ENCODE data around the gene ENDOU.

The ENDOU gene

DNA sequence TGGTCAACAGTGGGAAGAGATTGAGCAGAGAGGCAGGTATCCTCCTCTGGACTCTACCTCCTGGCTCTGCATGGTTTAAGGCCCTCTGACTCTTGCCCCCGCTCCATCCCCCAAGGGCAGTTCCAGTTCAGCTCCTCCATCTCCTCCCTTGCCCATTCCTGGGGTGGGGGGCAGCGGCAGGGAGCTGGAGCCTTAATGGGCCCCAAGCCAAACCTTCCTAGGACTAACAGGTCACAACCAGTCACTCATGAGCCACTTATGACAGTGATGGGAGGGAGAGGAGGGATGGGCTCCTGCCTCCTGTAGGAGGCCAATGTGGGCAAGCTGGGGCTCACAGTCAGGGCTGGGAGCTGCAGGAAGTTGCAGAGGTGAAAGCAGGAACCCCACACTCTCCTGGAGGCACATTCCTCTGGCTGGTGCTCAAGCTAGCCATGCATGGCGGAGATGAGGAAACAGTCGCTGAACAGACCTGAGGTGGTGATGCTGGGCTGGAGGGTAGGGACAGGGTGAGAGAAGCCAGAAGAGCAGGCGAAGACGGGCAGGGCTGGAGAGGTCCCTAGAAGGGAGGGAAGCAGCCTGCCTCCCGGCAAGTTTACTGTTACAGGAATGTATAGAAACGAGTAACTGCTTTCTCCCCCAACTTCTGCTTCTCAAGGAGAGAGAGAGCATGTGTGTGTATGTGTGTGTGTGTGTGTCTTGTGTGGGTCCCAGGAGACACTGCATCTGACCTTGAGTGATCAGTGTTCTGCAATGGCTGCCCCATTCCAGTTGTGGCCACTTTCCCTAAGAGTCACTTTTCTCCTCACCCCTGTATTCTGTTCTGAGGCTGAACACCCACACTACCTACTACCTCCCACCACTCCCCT lies 38.4 kb upstream of the ENDOU start:
- H3K4me3 ChIP-seq (ENCODE audit: low read length), result no peak overlapping the region
- no peak for TF ChIP-seq ZNF274 (IDR thresholded peaks at IDR 0.05; ENCODE audit: low read depth, low read length)

DNA sequence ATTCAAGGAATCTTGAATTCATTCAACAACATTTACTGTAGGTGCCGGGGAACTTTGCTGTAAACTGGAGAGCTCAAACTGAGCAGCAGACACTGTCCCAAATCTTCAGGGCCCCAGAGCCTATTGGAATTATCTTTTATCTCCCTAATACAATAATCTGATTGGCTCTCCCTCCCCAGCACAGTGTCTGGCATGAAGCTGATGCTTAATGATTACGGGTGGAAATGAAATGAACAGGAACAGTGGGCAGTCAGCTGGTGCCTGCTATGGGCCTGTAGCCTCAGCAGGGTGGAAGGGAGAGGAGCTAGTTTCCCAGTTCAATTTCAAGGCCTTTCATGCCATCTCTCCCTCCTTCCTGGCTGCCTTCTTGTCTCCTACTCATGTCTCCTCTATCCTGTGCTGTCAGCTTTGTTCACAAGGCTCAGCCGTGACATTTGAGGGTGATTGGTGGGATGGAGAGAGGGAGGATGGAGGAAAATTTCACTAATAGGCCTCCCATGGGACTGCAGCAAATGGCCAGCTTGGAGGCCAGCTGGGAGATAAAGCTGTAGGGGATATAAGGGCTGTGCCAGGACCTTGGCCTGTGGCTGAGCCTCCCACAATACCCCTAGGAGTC lies 37.7 kb upstream of the ENDOU start:
- no peak overlapping the region for H3K4me3 ChIP-seq (ENCODE audit: low read length)
- TF ChIP-seq ZNF274 (IDR thresholded peaks at IDR 0.05; ENCODE audit: low read depth, low read length), result no peak

DNA sequence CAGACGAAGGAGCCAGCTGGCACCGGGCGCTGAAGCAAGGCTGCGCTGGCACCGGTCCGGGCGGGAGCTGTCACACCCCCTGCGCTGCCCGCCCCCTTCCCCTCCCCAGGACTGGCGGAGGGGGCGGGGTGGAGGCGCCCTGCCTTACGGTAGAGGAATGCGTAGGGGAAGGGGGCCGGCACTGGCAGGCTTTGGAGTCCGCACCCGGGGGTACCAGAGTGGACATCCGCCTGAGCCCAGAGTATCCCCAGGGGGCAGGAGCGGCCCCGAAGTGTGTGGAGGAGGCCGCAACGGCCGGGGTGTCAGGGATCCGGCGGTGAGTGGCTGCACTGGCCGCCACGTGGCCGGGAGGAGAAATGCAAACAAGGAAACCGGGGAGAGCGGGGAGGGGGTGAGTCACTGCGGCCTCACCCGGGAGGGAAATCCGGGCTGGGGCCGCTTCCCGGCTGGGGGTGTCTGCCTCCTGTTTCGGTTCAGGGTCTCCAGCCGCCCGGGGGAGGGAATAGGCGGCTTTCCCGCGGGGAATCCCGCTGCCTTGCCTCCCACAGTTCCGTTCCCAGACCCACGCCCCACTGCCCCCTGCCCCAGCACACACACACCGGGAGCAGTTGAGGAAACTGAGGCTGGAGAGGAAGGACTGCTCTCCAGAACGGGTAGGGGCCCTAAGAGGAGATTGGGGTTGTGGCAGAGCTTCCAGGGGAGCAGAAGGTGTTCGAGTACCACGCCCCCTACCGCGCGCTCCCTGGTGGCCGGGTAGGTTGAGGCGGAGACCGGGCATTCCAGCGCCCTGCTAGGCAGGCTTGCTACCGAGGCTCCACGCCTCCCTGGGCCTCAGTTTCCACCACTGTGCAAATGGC lies 33.8 kb upstream of the ENDOU start, which contains the start of gene RAPGEF3:
TSS of gene RAPGEF3 (minus strand) at position 47 of the 857 bp plus-strand sequence. CDS start 324 bp downstream, outside the sequence.
- no peak for TF ChIP-seq ZNF274 (IDR thresholded peaks at IDR 0.05; ENCODE audit: low read depth, low read length)
- peak within 1 kb of the TSS; percentile 47; the same call in 1 of the 2 replicates for H3K4me3 ChIP-seq (ENCODE audit: low read length)

DNA sequence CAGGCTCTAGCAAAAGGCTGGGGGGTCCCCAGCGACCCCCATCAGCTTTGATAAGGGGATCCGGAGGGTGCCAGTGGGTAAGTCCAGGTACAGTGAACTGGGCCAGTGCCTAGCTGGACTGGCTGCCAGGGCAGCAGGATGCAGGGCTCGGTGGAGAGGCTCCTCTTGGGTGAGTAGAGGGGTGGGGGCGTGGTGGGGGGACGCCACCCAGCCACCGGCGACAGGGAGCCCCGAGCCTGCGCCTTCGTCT lies 33.2 kb upstream of the ENDOU start:
- no peak for TF ChIP-seq ZNF274 (IDR thresholded peaks at IDR 0.05; ENCODE audit: low read depth, low read length)
- peak overlapping the region; percentile 47; the same call in 1 of the 2 replicates for H3K4me3 ChIP-seq (ENCODE audit: low read length)

DNA sequence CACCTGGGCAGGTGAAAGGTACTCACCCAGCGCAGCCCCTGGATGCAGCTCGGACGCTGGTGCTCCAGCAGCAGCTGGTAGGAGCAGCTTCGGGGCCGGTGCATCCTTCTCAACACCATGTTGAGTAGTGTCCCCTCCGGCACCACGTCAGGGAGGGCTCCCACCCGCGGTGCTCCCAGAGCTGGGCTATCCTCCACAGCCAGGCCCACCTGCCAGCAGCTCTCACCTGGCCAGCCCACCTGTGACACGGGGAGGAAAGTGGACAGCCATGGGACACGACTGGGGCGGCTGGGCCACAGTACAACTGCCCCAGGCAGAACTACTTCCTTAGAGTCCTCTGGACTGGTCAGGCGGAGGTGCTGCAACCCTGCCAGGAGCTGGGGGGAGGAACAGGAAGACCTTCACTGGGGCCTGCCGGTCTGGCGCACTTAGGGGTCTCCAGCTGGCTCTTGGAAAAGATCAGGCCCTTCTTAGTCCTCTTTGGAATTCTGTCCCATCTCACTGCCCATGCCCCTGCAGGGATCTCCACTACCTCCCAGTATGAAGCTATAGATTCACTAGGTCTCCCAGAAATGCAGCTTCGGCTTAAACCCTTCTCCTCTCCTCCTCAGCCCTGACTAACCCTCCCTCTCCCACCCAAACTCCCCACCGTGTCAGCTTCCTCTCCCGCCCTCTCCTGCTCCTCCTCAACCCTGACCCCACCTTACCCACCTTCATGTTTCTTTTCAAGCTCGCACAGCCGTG lies 32.7 kb upstream of the ENDOU start:
- no peak overlapping the region; the same call in 1 of the 2 replicates for H3K4me3 ChIP-seq (ENCODE audit: low read length)
- no peak for TF ChIP-seq ZNF274 (IDR thresholded peaks at IDR 0.05; ENCODE audit: low read depth, low read length)

DNA sequence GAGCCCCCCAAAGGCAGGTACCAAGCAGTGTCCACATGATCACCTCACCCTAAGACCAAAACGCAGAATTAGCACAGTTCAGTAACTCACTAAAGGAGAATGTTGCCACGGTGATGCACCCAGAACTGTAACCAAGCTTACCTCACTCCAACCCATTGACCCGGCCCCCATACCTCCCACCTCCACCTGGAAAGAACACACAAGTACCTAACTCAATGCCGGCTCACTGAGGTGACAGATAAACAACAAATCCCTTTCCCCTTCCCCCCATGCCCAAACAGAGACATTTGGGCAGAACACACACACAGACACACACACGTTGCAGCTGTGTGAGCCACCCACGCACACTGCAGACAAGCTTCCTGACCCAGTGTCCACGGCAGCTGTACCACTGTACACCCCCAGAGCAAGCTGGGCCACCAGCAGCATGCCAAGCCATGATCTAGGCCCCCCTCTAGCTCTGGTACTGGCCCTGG lies 32.1 kb upstream of the ENDOU start:
- H3K4me3 ChIP-seq (ENCODE audit: low read length), result no peak overlapping the region
- TF ChIP-seq ZNF274 (IDR thresholded peaks at IDR 0.05; ENCODE audit: low read depth, low read length), result no peak

DNA sequence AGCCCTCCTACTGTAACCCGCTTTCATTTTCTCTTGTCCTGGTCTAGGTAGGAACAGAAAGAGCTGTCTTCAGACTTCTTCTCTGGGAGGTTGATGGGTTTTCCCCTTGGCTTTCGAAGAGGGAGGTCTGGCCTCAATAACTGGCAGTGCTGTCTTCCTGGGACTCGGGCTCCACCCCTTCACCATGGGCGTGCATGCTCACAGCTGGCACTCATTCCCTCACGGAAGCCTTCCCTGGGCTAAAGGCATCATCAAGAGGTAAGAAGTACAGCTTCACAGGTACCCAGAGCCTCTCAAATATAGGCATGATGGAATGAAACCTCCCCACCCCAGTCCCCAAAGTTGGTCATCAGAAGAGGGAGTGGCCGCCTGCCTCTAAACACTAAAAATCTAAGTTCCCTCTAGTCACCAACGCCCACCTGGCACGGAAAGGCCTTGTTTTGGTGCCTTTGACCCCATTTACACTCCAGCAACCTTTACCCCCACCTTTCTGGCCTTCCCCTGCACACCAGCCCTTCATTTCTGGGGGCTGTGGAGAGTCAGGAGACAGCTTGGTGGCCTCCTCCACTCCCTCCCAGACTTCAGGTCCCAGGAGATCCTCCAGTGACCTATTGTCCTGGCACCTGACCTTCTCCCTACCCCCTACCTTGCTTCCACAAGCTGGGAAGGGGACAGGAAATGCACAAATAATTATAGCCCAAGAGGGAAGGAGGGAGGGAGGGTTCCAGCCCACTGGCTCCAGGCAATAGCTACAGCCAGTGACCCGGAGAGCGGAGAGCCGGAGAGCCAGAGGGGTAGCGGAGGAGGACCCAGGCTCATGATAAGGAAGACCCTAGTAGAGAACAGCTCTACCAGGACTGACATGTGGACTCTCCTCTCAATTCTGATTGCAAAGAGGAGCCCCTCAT lies 30.6 kb upstream of the ENDOU start:
- H3K4me3 ChIP-seq (ENCODE audit: low read length), result no peak overlapping the region; the same call in 1 of the 2 replicates
- TF ChIP-seq ZNF274 (IDR thresholded peaks at IDR 0.05; ENCODE audit: low read depth, low read length), result no peak

DNA sequence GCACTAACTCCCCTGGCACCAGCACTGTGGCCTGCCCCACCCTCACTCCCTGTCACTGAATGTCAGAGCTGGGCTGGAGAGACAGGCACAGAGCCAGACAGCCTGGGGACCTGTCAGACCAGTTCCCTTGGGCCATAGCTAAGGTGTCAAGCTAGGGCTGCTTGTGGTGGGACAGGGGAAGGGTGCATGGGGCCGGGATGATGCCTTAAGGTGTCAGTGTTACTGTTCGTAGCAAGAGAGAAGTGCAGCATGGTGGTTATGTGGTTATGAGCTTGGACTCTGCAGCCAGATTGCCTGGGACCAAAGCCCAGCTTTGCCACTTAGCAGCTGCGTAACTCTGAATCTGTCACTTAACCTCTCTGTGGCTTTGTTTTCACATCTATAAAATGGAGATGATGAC lies 29.6 kb upstream of the ENDOU start:
- TF ChIP-seq ZNF274 (IDR thresholded peaks at IDR 0.05; ENCODE audit: low read depth, low read length), result no peak
- H3K4me3 ChIP-seq (ENCODE audit: low read length), result no peak overlapping the region

DNA sequence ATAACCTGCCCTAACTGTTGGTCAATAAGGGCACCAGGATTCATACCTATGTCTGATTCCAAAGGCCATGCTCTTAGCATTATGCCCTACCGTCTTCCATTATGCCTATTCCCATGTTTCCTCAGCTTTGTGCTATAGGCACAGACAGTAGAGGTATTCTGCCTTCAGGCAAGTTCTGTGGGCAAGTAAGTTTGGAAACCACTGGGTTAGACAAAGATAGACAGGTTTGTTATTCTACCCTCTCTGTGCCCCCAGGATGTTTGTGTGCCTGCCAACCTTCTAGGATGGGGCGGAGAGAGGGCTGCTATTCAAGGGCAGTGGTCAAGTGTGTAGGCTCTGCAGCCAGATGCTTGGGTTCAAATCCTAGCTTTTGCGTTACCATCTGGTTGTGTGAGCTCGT lies 28.8 kb upstream of the ENDOU start:
- TF ChIP-seq ZNF274 (IDR thresholded peaks at IDR 0.05; ENCODE audit: low read depth, low read length), result no peak
- no peak overlapping the region for H3K4me3 ChIP-seq (ENCODE audit: low read length)

DNA sequence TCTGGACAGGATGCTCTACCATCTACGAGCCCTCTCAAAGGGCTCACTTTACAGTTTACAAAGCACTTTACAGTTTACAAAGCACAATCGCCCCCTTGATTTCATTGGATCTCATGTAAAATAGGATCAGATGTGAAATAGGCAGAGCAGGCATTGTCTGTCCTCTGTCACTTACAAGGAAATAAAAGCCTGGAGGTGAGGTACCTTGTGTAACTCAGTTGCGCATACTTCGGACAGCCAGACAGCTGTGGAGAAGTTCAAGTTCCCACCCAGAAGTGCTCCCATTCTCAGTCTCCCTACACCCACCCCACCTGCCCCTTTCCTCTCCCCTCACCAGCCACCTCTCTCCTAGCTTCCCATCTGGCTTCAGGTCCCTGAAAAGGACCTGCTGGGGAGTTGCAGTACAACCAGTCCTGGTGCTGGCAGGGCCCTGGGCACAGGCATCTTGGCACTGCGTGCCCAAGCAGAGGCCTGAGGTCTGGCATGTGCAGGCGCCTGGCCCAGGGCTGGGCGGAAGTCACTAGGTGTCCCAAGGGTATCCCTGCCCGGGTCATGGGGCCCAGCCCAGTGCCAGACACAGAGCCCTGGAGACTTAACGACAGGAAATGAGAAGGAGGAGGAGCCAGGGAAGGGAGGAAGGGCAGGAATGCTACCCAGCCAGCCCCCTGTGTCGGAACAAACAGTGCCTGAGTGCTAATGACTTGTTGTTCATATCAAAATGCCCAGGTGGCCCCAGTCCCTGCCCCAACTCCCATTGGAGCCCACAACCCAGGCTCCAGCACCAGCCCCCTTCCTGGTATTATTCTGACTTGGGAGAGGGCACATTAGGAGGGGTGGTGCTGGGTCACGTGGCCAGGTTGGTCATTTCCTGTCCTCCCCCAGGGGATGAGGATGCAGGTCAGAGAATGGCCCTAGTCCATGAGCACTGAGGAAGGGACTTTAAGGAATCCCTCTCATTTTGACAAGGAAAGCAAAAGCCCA lies 28.0 kb upstream of the ENDOU start:
- H3K4me3 ChIP-seq (ENCODE audit: low read length), result no peak overlapping the region
- TF ChIP-seq ZNF274 (IDR thresholded peaks at IDR 0.05; ENCODE audit: low read depth, low read length), result no peak

DNA sequence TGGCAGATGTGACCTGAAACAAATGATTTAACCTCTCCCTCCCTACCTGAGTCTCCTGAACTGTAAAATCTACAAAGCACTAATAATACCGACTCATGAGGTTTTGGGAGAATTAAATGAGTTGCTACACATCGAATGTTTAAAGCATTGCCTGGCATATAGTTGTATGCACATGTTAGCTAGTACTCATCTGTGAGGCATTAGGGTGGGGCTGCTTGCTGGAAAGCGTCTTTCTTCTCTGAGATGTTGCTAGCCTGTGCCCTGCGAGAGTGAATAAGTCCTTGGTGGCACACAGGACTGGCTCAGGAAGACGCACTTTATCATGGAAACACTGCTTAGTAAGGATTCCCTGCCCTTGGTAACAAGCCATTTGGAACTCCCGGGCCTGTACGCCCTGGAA lies 27.3 kb upstream of the ENDOU start:
- TF ChIP-seq ZNF274 (IDR thresholded peaks at IDR 0.05; ENCODE audit: low read depth, low read length), result no peak
- H3K4me3 ChIP-seq (ENCODE audit: low read length), result no peak overlapping the region

DNA sequence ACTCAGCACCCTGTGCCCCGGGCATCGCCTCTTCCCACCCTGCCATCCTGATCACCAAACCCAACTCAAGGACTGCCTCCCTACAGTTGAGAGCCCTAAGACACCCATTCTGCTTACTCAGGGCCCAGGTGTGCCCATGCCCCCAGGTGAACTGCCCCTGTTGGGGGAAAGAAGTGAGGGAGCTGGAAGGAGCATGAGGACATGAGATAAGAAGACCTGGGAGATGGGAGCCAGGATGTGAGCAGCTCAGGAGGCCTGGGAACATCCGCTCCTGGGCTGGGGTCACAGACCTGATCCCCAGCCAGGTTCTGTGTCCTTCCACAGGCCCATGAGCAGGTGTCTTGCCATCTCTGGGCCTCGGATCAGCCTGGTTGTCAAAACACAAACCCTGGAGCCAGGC lies 26.8 kb upstream of the ENDOU start:
- TF ChIP-seq ZNF274 (IDR thresholded peaks at IDR 0.05; ENCODE audit: low read depth, low read length), result no peak
- no peak overlapping the region for H3K4me3 ChIP-seq (ENCODE audit: low read length)
